Urinary bladder (tissue), 4 donors: ENCODE data around the gene GFPT1. TPM values are rescaled to one million over a fixed set of nuclear protein-coding genes. Genes with fewer than 3 reads are reported as not detected.
"Not testable (repeated sequence)": the region's sequence is repeated elsewhere in the genome, so short reads cannot be mapped to it uniquely, and the experiment has no call there.

Experiments used
- DNase-seq: peaks from one replicate; pipeline ENCODE4 v3.0.0-alpha.2; 2015; ENCODE audit errors: extremely low spot score
- H3K27ac ChIP-seq: one replicate; pipeline ENCODE4 v1.5.1; 2013; ENCODE audit warnings: low read depth, mild to moderate bottlenecking, moderate library complexity
- H3K36me3 ChIP-seq: one replicate; pipeline ENCODE4 v1.6.1; 2013; ENCODE audit warnings: mild to moderate bottlenecking, moderate library complexity; ENCODE audit not compliant: insufficient read depth
- H3K4me1 ChIP-seq: one replicate; pipeline ENCODE4 v1.6.1; 2013; ENCODE audit warnings: mild to moderate bottlenecking, moderate library complexity; ENCODE audit not compliant: insufficient read depth
- H3K4me3 ChIP-seq: one replicate; pipeline ENCODE4 v1.5.1; 2013; ENCODE audit warnings: low read depth, low read length
- WGBS: extraction: QIAGEN DNeasy Blood & Tissue Kit; methylation state at CpG from one replicate; pipeline ENCODE4 v1.1.7; 2013; 5-methylcytosine and 5-hydroxymethylcytosine counted together
- polyA plus RNA-seq: library from polyadenylated mRNA; stranded (reverse); fragments of 200-250 nt; gene quantifications from one replicate; pipeline ENCODE4 v1.2.3, GENCODE V29; 2013
- total RNA-seq: library from RNA; depleted of rRNA; stranded (reverse); fragments of >200 nt; gene quantifications from one replicate; pipeline ENCODE4 v1.2.3, GENCODE V29; 2014
- donor health status: healthy with polysubstance abuse.
- donor health status: healthy.

Gene GFPT1
- total and polyA plus RNA-seq, 2 donors: 8.7 to 74.3 TPM

- no peak overlapping the region for H3K27ac ChIP-seq
- 78% methylated on average over 8 of the region's 8 CpGs for WGBS
Measured at GRCh38 chr2:69375494-69376353, 11.3 kb downstream of the GFPT1 start.

GRCh38 chr2:69372767-69373166 lies 14.3 kb downstream of the GFPT1 start:
- Histone ChIP-seq H3K4me1 (no peaks in the 10 kb centered on the region), H3K4me3 (no peak overlapping the region), H3K27ac (no peak overlapping the region), H3K36me3 (peaks cover 2% of the 10 kb centered on the region)
- DNase-seq: no peak

More at GRCh38 chr2:69375494-69376353, 11.3 kb downstream of the GFPT1 start:
- H3K4me3 ChIP-seq: no peak overlapping the region
- H3K4me1 ChIP-seq: no peaks in the 10 kb centered on the region
- no peaks in the 10 kb centered on the region for H3K36me3 ChIP-seq
- DNase-seq: no peak

GRCh38 chr2:69369802-69370201 lies 17.2 kb downstream of the GFPT1 start:
- WGBS: 93% methylated on average over 1 of the region's 1 CpG
- Histone ChIP-seq H3K36me3 (peaks cover 2% of the 10 kb centered on the region), H3K4me3 (no peak overlapping the region), H3K4me1 (no peaks in the 10 kb centered on the region), H3K27ac (no peak overlapping the region)
- DNase-seq: no peak

GRCh38 chr2:69368588-69368987 lies 18.4 kb downstream of the GFPT1 start:
- no peak overlapping the region for H3K27ac ChIP-seq
- H3K4me3 ChIP-seq: no peak overlapping the region
- no peak for DNase-seq
- H3K4me1 ChIP-seq: no peaks in the 10 kb centered on the region
- WGBS: 95% methylated on average over 7 of the region's 7 CpGs
- peaks cover 2% of the 10 kb centered on the region for H3K36me3 ChIP-seq

- H3K36me3 ChIP-seq: peaks cover 6% of the 10 kb centered on the region
- no peak for DNase-seq
Measured at GRCh38 chr2:69359371-69359770, 27.7 kb downstream of the GFPT1 start.

GRCh38 chr2:69358914-69359313 lies 28.1 kb downstream of the GFPT1 start:
- DNase-seq: no peak
- Histone ChIP-seq H3K27ac (no peak overlapping the region), H3K36me3 (peaks cover 6% of the 10 kb centered on the region), H3K4me1 (no peaks in the 10 kb centered on the region), H3K4me3 (no peak overlapping the region)
- WGBS: 51% methylated on average over 3 of the region's 3 CpGs

More at GRCh38 chr2:69359371-69359770, 27.7 kb downstream of the GFPT1 start:
- no peak overlapping the region for H3K4me3 ChIP-seq
- no peaks in the 10 kb centered on the region for H3K4me1 ChIP-seq
- H3K27ac ChIP-seq: no peak overlapping the region

- DNase-seq: no peak
- WGBS: 89% methylated on average over 5 of the region's 5 CpGs
- Histone ChIP-seq H3K36me3 (peaks cover 5% of the 10 kb centered on the region), H3K27ac (no peak overlapping the region), H3K4me3 (no peak overlapping the region), H3K4me1 (no peaks in the 10 kb centered on the region)
Measured at GRCh38 chr2:69356471-69356870, 30.6 kb downstream of the GFPT1 start.

GRCh38 chr2:69354976-69355375 lies 32.1 kb downstream of the GFPT1 start:
- not testable (repeated sequence) for DNase-seq, H3K36me3 ChIP-seq, H3K4me1 ChIP-seq, H3K27ac ChIP-seq, H3K4me3 ChIP-seq
- 83% methylated on average over 3 of the region's 3 CpGs for WGBS

GRCh38 chr2:69353360-69353759 lies 33.7 kb downstream of the GFPT1 start:
- H3K4me3 ChIP-seq: no peak overlapping the region
- H3K36me3 ChIP-seq: peaks cover 7% of the 10 kb centered on the region
- no peak overlapping the region for H3K27ac ChIP-seq
- DNase-seq: no peak
- H3K4me1 ChIP-seq: no peaks in the 10 kb centered on the region
- WGBS: 98% methylated on average over 5 of the region's 5 CpGs

- no peak for DNase-seq
- H3K4me1 ChIP-seq: no peaks in the 10 kb centered on the region
- no peak overlapping the region for H3K27ac ChIP-seq
- peaks cover 3% of the 10 kb centered on the region for H3K36me3 ChIP-seq
- WGBS: 98% methylated on average over 1 of the region's 1 CpG
- H3K4me3 ChIP-seq: no peak overlapping the region
Measured at GRCh38 chr2:69348781-69349180, 38.2 kb downstream of the GFPT1 start.

- no peak for DNase-seq
- Histone ChIP-seq H3K4me3 (no peak overlapping the region), H3K4me1 (no peaks in the 10 kb centered on the region), H3K36me3 (peaks cover 4% of the 10 kb centered on the region), H3K27ac (no peak overlapping the region)
Measured at GRCh38 chr2:69345434-69345833, 41.6 kb downstream of the GFPT1 start.

GRCh38 chr2:69344305-69344704 lies 42.7 kb downstream of the GFPT1 start:
- Histone ChIP-seq H3K4me3 (no peak overlapping the region), H3K36me3 (peaks cover 2% of the 10 kb centered on the region), H3K4me1 (no peaks in the 10 kb centered on the region), H3K27ac (no peak overlapping the region)
- no peak for DNase-seq

- Histone ChIP-seq H3K4me1 (no peaks in the 10 kb centered on the region), H3K36me3 (peaks cover 5% of the 10 kb centered on the region), H3K27ac (no peak overlapping the region), H3K4me3 (no peak overlapping the region)
- DNase-seq: no peak
- WGBS: 18% methylated on average over 3 of the region's 3 CpGs
Measured at GRCh38 chr2:69340101-69340775, 46.8 kb downstream of the GFPT1 start.

GRCh38 chr2:69335311-69335710 lies 51.7 kb downstream of the GFPT1 start:
- no peak overlapping the region for H3K27ac ChIP-seq
- DNase-seq: no peak
- H3K4me3 ChIP-seq: no peak overlapping the region
- 37% methylated on average over 2 of the region's 2 CpGs for WGBS
- no peaks in the 10 kb centered on the region for H3K4me1 ChIP-seq
- peaks cover 6% of the 10 kb centered on the region for H3K36me3 ChIP-seq
